Large intestine (tissue), 3 donors: ENCODE data around the gene RALGPS1. TPM values are rescaled to one million over a fixed set of nuclear protein-coding genes. Genes with fewer than 3 reads are reported as not detected.

ENCODE experiments used
- DNase-seq, 2 donors: peaks; one replicate each; pipeline versions ENCODE4 v3.0.0 to v3.0.0-alpha.2; 2013
- H3K27ac ChIP-seq: one replicate; pipeline ENCODE4 v1.5.1; 2013; ENCODE audit warnings: low read length
- H3K27me3 ChIP-seq: 2 replicates; pipeline ENCODE4 v1.6.1; 2013; ENCODE audit warnings: low read length; ENCODE audit not compliant: control insufficient read depth, insufficient read depth
- H3K36me3 ChIP-seq: 2 replicates; pipeline ENCODE4 v1.6.1; 2013; ENCODE audit warnings: low read length; ENCODE audit not compliant: control insufficient read depth, insufficient read depth
- H3K4me1 ChIP-seq: one replicate; pipeline ENCODE4 v1.6.1; 2013; ENCODE audit warnings: low read length; ENCODE audit not compliant: control insufficient read depth, insufficient read depth
- H3K4me3 ChIP-seq: one replicate; pipeline ENCODE4 v1.5.1; 2013; ENCODE audit warnings: low read length
- H3K9me3 ChIP-seq: one replicate; pipeline ENCODE4 v1.6.1; 2013; ENCODE audit warnings: mild to moderate bottlenecking, low read depth, low read length, moderate library complexity; ENCODE audit not compliant: control insufficient read depth
- WGBS: methylation state at CpG from one replicate; pipeline ENCODE4 v1.1.5; 2013; ENCODE audit warnings: low lambda C conversion rate; ENCODE audit not compliant: insufficient coverage; 5-methylcytosine and 5-hydroxymethylcytosine counted together
- polyA plus RNA-seq: library from polyadenylated mRNA; unstranded; fragments of 120-200 nt; gene quantifications from one replicate; pipeline ENCODE4 v1.2.1, GENCODE V29; 2013

The RALGPS1 gene
- polyA plus RNA-seq, 1 donor: 58.8 TPM

DNA sequence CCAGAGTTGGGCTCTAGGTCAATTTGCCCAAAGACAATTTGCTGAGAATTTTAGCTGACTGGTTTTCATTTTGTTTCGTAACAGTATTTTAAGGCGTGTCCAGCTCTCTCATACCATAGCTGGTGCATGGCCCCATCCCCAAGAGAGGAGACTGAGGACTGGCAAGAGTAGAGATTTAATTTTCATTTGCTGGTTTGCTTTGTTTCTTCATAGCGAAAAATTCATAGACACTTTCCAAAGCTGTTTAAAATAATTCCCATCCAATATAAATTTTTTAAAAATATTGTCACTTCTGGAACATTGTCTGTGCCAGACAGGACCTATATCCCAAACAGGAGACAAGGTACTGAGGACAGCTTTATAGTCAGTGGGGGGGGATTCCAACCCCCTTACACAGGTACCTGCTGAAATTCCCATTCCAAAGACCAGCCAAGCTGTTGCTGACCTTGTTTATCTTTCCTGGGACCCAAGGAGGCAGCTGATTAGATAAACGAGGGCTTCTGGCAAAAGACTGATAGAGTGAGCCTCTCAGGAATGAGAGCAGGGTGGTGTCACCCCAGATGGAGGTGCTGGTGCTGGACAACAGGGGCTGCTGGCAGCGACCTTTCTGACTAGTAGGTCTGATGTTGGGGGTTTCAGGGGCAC is 214.6 kb downstream of the RALGPS1 start:
- peaks cover 36% of the 10 kb centered on the region for H3K4me1 ChIP-seq
- DNase-seq: no peak
- no peaks in the 10 kb centered on the region for H3K36me3 ChIP-seq
- no peaks in the 10 kb centered on the region for H3K9me3 ChIP-seq
- 89% methylated on average over 3 of the region's 5 CpGs for WGBS
- H3K27ac ChIP-seq: peak overlapping the region; percentile 3
- H3K27me3 ChIP-seq: no peaks in the 10 kb centered on the region
- no peak overlapping the region for H3K4me3 ChIP-seq

DNA sequence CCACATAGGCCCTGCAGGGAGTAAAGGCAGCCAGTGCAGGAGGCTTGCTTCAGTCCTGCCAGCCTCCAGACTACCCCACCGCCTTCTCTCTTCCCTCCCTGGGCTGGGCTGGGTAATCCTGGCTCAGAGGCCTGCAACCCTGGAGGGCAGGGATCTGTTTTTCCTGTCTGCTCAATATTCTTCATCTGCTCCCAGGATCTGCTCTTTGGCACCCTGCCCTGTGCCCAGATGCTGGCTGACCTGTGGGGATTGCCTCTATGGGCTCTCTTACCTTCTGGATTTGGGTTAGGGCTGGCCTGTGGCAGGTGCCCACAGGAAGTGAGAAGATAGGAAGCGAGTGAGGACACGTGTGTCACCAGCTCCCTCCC is 215.1 kb downstream of the RALGPS1 start:
- peaks cover 36% of the 10 kb centered on the region for H3K4me1 ChIP-seq
- H3K27ac ChIP-seq: peak overlapping the region; percentile 3
- H3K4me3 ChIP-seq: no peak overlapping the region
- no CpG with 5 or more reads among the region's 3 CpGs for WGBS
- DNase-seq: no peak
- no peaks in the 10 kb centered on the region for H3K9me3 ChIP-seq
- H3K36me3 ChIP-seq: no peaks in the 10 kb centered on the region
- no peaks in the 10 kb centered on the region for H3K27me3 ChIP-seq

DNA sequence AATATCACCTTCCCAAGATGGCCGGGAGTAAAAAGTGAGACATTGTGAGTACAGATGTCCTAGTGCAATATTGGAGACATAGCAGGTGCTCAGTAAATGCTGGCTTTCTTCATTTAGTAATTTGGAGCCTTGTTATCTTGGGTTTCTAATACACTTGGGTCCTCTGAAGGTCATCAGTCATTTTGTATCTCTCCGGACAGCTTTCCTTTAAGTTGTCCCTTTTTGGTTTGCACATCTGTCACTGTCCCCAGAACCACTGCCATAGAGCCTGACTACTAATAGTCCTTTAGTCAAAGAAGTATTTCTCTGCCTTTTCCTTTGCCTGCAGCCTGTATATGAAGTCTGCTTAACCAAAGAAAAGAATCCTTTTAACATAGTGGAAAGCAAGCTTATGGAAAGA is 215.7 kb downstream of the RALGPS1 start:
- no peak for DNase-seq
- Histone ChIP-seq H3K27me3 (no peaks in the 10 kb centered on the region), H3K4me1 (peaks cover 38% of the 10 kb centered on the region), H3K9me3 (no peaks in the 10 kb centered on the region), H3K4me3 (no peak overlapping the region), H3K36me3 (no peaks in the 10 kb centered on the region), H3K27ac (no peak overlapping the region)
- WGBS: no CpG with 5 or more reads among the region's 2 CpGs

DNA sequence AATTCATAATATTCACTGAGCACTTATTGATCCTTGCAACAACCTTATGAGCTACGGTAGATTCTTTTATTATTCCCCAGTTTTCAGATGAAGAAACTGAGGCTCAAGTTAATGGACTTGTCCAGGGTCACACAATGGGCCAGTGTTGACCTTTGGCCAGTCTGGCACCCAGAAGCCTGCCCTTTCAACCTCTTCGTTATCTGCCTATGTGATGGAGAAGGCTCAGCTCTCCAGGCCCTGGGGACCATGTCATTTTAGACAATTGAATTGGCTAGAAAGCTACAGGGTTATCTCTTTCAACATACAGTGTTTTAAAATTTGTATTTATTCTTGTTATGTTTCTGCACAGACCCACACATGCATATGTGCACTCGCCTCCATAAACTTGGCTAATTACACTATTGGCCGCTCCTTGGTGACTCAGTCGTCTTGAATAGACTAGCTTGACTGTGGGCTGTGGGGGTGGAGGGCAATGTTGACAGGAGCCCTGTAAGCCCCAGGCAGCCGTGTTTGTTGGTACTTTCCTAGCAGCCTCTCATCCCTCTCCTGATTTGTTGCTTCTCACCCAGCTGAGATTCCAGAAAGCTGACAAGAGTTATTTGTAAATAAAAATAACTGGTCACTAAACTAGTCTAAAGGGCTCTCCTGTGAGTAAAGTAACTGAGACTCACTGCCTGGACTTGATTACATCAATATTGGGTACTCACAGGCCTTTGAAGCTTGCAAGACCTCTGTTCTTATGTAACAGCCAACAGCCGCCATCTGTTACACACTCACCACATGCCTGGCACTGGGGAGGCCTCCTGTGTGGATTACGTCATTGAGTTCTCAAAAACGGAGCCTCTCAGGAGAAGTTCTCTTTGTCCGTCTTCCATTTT is 216.3 kb downstream of the RALGPS1 start:
- Histone ChIP-seq H3K9me3 (no peaks in the 10 kb centered on the region), H3K27ac (peak overlapping the region; percentile 47), H3K27me3 (no peaks in the 10 kb centered on the region), H3K36me3 (no peaks in the 10 kb centered on the region), H3K4me3 (no peak overlapping the region), H3K4me1 (peaks cover 39% of the 10 kb centered on the region)
- DNase-seq: peak; percentile 32 to 58
- WGBS: no CpG with 5 or more reads among the region's 10 CpGs

DNA sequence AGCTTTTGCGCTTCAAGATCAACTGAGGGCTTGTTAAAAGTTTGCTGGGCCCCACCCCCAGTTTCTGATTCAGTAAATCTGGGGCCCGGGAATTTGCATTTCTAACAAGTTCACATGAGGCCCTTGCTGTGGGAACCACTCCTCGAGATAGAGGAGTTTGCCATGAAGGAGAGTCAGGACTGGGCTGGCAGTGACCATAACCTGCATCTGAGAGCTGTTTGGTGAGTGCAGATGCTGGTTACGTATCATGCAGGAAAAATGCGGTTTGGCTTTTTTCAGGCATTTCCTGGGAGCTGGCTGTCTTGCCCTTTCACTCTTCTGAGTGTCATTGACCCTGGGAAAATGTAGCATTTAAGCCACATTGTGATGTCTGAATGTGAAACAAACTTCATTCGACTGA is 217.3 kb downstream of the RALGPS1 start:
- no peak overlapping the region for H3K4me3 ChIP-seq
- no peaks in the 10 kb centered on the region for H3K9me3 ChIP-seq
- WGBS: no CpG with 5 or more reads among the region's 6 CpGs
- no peaks in the 10 kb centered on the region for H3K27me3 ChIP-seq
- no peaks in the 10 kb centered on the region for H3K36me3 ChIP-seq
- H3K27ac ChIP-seq: peak overlapping the region; percentile 47
- no peak for DNase-seq
- peaks cover 39% of the 10 kb centered on the region for H3K4me1 ChIP-seq

DNA sequence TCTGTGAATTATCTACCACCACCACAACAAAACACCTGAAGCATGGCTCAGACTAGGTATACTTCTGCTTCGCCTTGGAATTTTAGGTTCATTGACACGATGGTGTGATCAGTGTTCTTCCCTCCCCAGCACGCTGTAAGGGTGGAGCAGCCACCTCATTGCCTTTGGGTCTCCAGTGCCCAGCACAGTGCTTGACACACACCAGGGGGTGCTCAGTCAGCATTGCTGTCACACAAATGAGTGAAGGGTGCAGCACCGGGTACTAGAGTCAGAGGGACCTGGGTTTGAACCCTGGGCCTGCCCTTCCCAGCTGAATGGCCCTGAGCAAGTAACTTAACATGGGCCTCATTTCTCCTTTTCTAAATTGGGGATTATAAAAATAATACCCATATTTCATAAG is 217.8 kb downstream of the RALGPS1 start:
- H3K27ac ChIP-seq: no peak overlapping the region
- no peaks in the 10 kb centered on the region for H3K27me3 ChIP-seq
- H3K36me3 ChIP-seq: no peaks in the 10 kb centered on the region
- peaks cover 39% of the 10 kb centered on the region for H3K4me1 ChIP-seq
- no peaks in the 10 kb centered on the region for H3K9me3 ChIP-seq
- no CpG with 5 or more reads among the region's 4 CpGs for WGBS
- no peak for DNase-seq
- no peak overlapping the region for H3K4me3 ChIP-seq

DNA sequence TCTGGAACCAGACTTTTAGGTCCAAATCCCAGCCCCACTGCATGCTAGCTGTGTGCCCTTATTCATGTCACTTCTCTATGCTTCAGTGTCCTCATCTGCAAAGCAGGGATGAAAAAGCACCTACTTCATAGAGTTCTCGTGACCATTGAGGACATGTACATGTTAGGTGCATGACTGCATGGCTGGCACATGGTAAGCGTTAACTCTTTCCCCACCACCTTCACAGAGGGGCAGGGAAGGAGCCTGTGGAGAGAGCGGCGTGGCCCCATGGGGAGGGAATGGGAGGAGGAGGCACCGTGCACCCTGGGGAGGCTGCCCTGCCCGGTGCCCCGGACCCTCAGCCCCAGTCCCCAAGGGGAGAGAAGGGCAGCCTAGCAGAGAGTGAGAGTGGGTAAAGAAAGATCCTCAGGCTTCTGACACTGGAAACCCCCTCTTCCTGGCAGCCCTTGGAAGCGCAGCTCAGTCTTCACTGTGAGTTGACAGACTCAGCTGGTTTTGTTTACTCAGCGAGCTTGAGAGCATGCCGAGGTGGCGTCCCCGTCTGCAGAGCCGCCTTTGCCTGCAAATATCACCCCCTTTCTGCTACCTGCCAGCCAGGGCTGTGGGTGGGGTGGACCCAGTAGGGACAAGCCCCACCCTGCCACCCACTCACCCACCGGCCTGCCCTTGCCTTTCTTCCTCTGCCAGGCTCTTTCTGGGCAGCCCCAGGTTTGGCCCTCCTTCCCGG is 218.5 kb downstream of the RALGPS1 start:
- no peak for DNase-seq
- Histone ChIP-seq H3K36me3 (no peaks in the 10 kb centered on the region), H3K9me3 (no peaks in the 10 kb centered on the region), H3K27me3 (no peaks in the 10 kb centered on the region), H3K4me3 (no peak overlapping the region), H3K27ac (peak overlapping the region; percentile 67), H3K4me1 (peaks cover 39% of the 10 kb centered on the region)
- WGBS: no CpG with 5 or more reads among the region's 15 CpGs

DNA sequence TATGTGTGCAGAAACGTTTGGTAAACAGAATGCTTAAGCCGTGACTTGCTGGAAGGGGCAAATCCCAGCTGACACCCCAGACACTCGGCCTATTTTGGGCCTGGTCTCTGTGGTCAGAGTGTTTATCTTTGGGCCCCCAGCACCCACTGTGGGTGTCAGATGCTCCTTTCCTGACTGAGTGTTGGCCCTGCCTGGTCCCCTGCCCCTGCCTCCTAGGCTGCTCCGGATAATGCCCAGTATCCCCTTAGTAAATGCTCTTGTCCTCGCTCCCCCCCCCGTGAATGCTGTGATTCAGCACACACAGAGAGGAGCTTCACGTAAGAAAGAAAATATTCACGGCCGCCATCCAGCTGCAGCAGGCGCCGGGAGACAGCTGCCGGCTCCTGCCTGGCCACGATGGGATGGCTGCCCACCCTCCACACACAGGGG is 219.2 kb downstream of the RALGPS1 start:
- no CpG with 5 or more reads among the region's 13 CpGs for WGBS
- Histone ChIP-seq H3K27ac (peak overlapping the region; percentile 67), H3K9me3 (no peaks in the 10 kb centered on the region), H3K4me1 (peaks cover 36% of the 10 kb centered on the region), H3K27me3 (no peaks in the 10 kb centered on the region), H3K4me3 (no peak overlapping the region), H3K36me3 (no peaks in the 10 kb centered on the region)
- DNase-seq: peak in 1 of 2 donors; percentile 47

DNA sequence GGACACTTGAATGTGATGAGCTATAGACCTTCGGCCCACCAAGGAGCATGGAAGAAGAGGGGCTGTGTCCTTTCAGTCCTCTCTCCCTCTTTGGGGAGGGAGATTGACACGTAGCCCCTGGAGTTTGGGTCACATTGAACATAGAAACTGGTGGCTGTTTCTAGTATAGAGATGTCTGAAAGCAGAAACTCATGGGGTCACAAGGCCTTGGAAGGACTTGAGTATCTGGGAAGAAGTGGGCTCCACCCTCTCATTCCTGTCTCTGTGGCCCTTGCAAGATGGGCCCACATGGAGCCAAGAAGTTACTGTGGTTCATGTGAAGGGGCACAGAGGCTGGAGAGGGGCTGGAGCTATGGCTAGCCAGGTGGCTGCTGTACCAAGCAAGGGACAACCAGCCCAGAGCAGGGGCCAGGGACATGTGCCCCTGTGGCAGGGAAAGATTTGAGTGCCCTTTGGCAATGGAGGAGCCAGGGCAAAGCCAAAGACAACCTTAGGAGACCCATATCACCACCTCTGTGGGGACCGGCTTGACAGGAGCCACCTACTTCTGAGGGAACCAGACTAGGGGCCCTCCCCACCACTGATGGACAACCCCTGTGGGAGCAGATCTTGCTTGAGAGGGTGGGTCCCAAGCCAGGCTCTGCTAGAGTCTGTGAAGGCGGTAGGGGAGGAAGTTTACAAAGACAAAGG is 220.6 kb downstream of the RALGPS1 start:
- Histone ChIP-seq H3K4me1 (peaks cover 26% of the 10 kb centered on the region), H3K4me3 (no peak overlapping the region), H3K9me3 (no peaks in the 10 kb centered on the region), H3K36me3 (no peaks in the 10 kb centered on the region), H3K27me3 (no peaks in the 10 kb centered on the region), H3K27ac (no peak overlapping the region)
- no CpG with 5 or more reads among the region's 4 CpGs for WGBS
- DNase-seq: no peak
